IMR-90 (cell line): Measurements from ENCODE around the gene TRPM4. TPM values are rescaled to one million over a fixed set of nuclear protein-coding genes. Genes with fewer than 3 reads are reported as not detected.

Source experiments
- ATAC-seq: fragments of 200-7000 bp; cut with Tn5 transposase; 2 replicates; pipeline ENCODE4 v1.9.1; 2020; ENCODE audit warnings: low read depth, mild to moderate bottlenecking, moderate library complexity
- BruUV-seq: library from RNA; stranded (reverse); fragments of 400-500 nt; replicated peaks from 2 replicates; lab custom pipeline; 2021; lab: Mats Ljungman, UMichigan
- CTCF ChIA-PET: fragments of 300-600 bp; formaldehyde crosslinking; extraction: SDS; loops from one replicate; lab custom pipeline; 2021; ENCODE audit warnings: antibody characterized with exemption; lab: Yijun Ruan, JAX
- POLR2A ChIA-PET: fragments of 300-600 bp; sonication (Branson Sonifier 250); formaldehyde crosslinking; loops from one replicate; lab custom pipeline; 2022; ENCODE audit warnings: antibody characterized with exemption; ENCODE audit not compliant: unreplicated experiment; lab: Charles Lee
- DNase-seq: peaks from one replicate; pipeline ENCODE4 v3.0.0; 2013
- H2AFZ ChIP-seq: replicated peaks from 2 replicates; pipeline ENCODE3; 2013; ENCODE audit warnings: low read length, mild to moderate bottlenecking; ENCODE audit not compliant: poor library complexity
- H2AK5ac ChIP-seq: 2 replicates; pipeline ENCODE4 v1.6.1; 2013; ENCODE audit warnings: low read depth, low read length, inconsistent platforms
- H2AK9ac ChIP-seq: replicated peaks from 2 replicates; pipeline ENCODE3; 2013; ENCODE audit warnings: mild to moderate bottlenecking, low read depth, low read length, moderate library complexity; ENCODE audit not compliant: poor library complexity
- H2BK120ac ChIP-seq: 2 replicates; pipeline ENCODE4 v1.6.1; 2013; ENCODE audit warnings: low read depth, low read length, inconsistent platforms
- H2BK15ac ChIP-seq: 3 replicates; pipeline ENCODE4 v1.6.1; 2013; ENCODE audit warnings: low read depth, low read length, inconsistent platforms
- H2BK20ac ChIP-seq: 2 replicates; pipeline ENCODE4 v1.6.1; 2013; ENCODE audit warnings: low read depth, mild to moderate bottlenecking, inconsistent platforms, low read length, moderate library complexity
- H2BK5ac ChIP-seq: 2 replicates; pipeline ENCODE4 v1.6.1; 2013; ENCODE audit warnings: mild to moderate bottlenecking, low read depth, low read length, inconsistent platforms; ENCODE audit not compliant: poor library complexity, severe bottlenecking
- H3K14ac ChIP-seq: replicated peaks from 2 replicates; pipeline ENCODE4 v1.6.1; 2013; ENCODE audit warnings: low read depth, low read length, inconsistent platforms
- H3K18ac ChIP-seq: 2 replicates; pipeline ENCODE4 v1.6.1; 2013; ENCODE audit warnings: low read depth, low read length, control low read depth
- H3K23ac ChIP-seq: 2 replicates; pipeline ENCODE4 v1.6.1; 2013; ENCODE audit warnings: low read depth, low read length, inconsistent platforms
- H3K27ac ChIP-seq: 2 replicates; pipeline ENCODE4 v1.5.1; 2013; ENCODE audit warnings: mild to moderate bottlenecking, control low read depth, low read length; ENCODE audit not compliant: insufficient read depth
- H3K27me3 ChIP-seq: 2 replicates; pipeline ENCODE4 v1.6.1; 2013; ENCODE audit warnings: low read length; ENCODE audit not compliant: control insufficient read depth, insufficient read depth
- H3K36me3 ChIP-seq: 2 replicates; pipeline ENCODE4 v1.6.1; 2013; ENCODE audit warnings: low read length, mixed read lengths; ENCODE audit not compliant: control insufficient read depth, insufficient read depth
- H3K4ac ChIP-seq: 2 replicates; pipeline ENCODE4 v1.6.1; 2013; ENCODE audit warnings: low read depth, low read length, inconsistent platforms
- H3K4me1 ChIP-seq: 2 replicates; pipeline ENCODE4 v1.6.1; 2013; ENCODE audit warnings: low read length, mixed read lengths; ENCODE audit not compliant: control insufficient read depth, insufficient read depth
- H3K4me2 ChIP-seq: 2 replicates; pipeline ENCODE4 v1.6.1; 2013; ENCODE audit warnings: low read depth, mild to moderate bottlenecking, control low read depth, low read length, moderate library complexity
- H3K4me3 ChIP-seq: 2 replicates; pipeline ENCODE4 v1.5.1; 2013; ENCODE audit warnings: low read depth, mild to moderate bottlenecking, control low read depth, low read length, moderate library complexity; ENCODE audit not compliant: insufficient read depth
- H3K56ac ChIP-seq: 2 replicates; pipeline ENCODE4 v1.6.1; 2013; ENCODE audit warnings: low read length, inconsistent platforms; ENCODE audit not compliant: insufficient read depth; ENCODE audit errors: extremely low read depth
- H3K79me1 ChIP-seq, 2 experiments: 2 replicates each; pipeline ENCODE4 v1.6.1; 2013; ENCODE audit warnings: low read length in 2 of 2, inconsistent platforms in 1 of 2, low read depth in 1 of 2
- H3K9ac ChIP-seq: 2 replicates; pipeline ENCODE4 v1.6.1; 2013; ENCODE audit warnings: low read depth, low read length, control low read depth
- H3K9me1 ChIP-seq: 2 replicates; pipeline ENCODE4 v1.6.1; 2013; ENCODE audit warnings: low read length, inconsistent platforms; ENCODE audit not compliant: insufficient read depth
- H3K9me3 ChIP-seq: 2 replicates; pipeline ENCODE4 v1.6.1; 2013; ENCODE audit warnings: low read length; ENCODE audit not compliant: control insufficient read depth, insufficient read depth
- H4K20me1 ChIP-seq: 2 replicates; pipeline ENCODE4 v1.6.1; 2013; ENCODE audit warnings: low read length, inconsistent platforms; ENCODE audit not compliant: insufficient read depth
- H4K5ac ChIP-seq: 2 replicates; pipeline ENCODE4 v1.6.1; 2013; ENCODE audit warnings: mild to moderate bottlenecking, low read depth, low read length, control low read depth
- H4K8ac ChIP-seq, 2 experiments: 2 replicates each; pipeline ENCODE4 v1.6.1; 2013; ENCODE audit warnings: low read depth in 2 of 2, low read length in 2 of 2, control low read depth in 1 of 2, inconsistent platforms in 1 of 2
- H4K91ac ChIP-seq: 2 replicates; pipeline ENCODE4 v1.6.1; 2013; ENCODE audit warnings: low read depth, low read length, inconsistent platforms; ENCODE audit not compliant: insufficient read depth
- MAFK ChIP-seq: IDR thresholded peaks from 2 replicates; pipeline ENCODE4 v1.6.1; 2012; ENCODE audit warnings: low read depth, low read length, improper control_type of control experiment
- MAZ ChIP-seq: IDR thresholded peaks from 2 replicates; pipeline ENCODE4 v1.6.1; 2012; ENCODE audit warnings: low read depth, mild to moderate bottlenecking, low read length, improper control_type of control experiment, moderate library complexity, borderline replicate concordance
- MXI1 ChIP-seq: IDR thresholded peaks from 2 replicates; pipeline ENCODE4 v1.6.1; 2012; ENCODE audit warnings: low read depth, mild to moderate bottlenecking, low read length, moderate library complexity, borderline replicate concordance
- RCOR1 ChIP-seq: IDR thresholded peaks from 2 replicates; pipeline ENCODE4 v1.6.1; 2012; ENCODE audit warnings: mild to moderate bottlenecking, low read length, improper control_type of control experiment; ENCODE audit not compliant: insufficient replicate concordance
- WGBS, 2 experiments: methylation state at CpG; one replicate each; pipeline versions ENCODE4 v1.1.5 to v1.1.7; 2013; ENCODE audit warnings: missing lambda C conversion rate in 2 of 2; ENCODE audit not compliant: insufficient read length in 1 of 2; ENCODE audit errors: extremely low coverage in 2 of 2; 5-methylcytosine and 5-hydroxymethylcytosine counted together
- dilution Hi-C: fragments of 300-500 bp; cut with HindIII; formaldehyde crosslinking; loops from one replicate; pipeline ENCODE4 v1.14.3; 2018; ENCODE audit warnings: low sequenced_read_pairs; ENCODE audit not compliant: unreplicated experiment
- in situ Hi-C: fragments of 300-500 bp; cut with MboI; formaldehyde crosslinking; loops from 3 replicates; pipeline ENCODE4 v1.14.3; 2019; ENCODE audit warnings: low sequenced_read_pairs, inconsistent platforms, mixed read lengths
- intact Hi-C: fragments of 100-400 bp; cut with micrococcal nuclease; formaldehyde crosslinking; loops from 2 replicates; pipeline ENCODE4 v1.10.0; 2022
- polyA plus RNA-seq, 3 experiments: library from polyadenylated mRNA; depleted of rRNA; stranded (reverse); fragments of >200 nt; gene quantifications; 2 replicates each; pipeline ENCODE4 v1.2.3, GENCODE V29; 2012; ENCODE audit warnings: low replicate concordance in 1 of 3
- total RNA-seq: library from RNA; depleted of rRNA; stranded (reverse); fragments of >200 nt; gene quantifications from 2 replicates; pipeline ENCODE4 v1.2.3, GENCODE V29; 2012

TRPM4 gene
- total and polyA plus RNA-seq, 2 of the 4 experiments (the other 2 are of a cell fraction): 2.2 to 19.7 TPM

GRCh38 chr19:49119411-49120324 lies 37.9 kb upstream of the TRPM4 start, which contains the start of gene PPFIA3:
Gene PPFIA3 (plus strand): TSS chr19:49119544. CDS start chr19:49127874, 8,330 bp downstream.
- Histone ChIP-seq H2AK5ac (peak within 1 kb of the TSS; percentile 52), H2BK15ac (peak within 1 kb of the TSS; percentile 60; the same call in 1 of the 3 replicates), H2AK9ac (peak within 1 kb of the TSS; percentile 91), H4K8ac (peak within 1 kb of the TSS; percentile 57 to 91), H4K91ac (peak within 1 kb of the TSS; percentile 66; the same call in 1 of the 2 replicates), H3K79me1 (peaks cover 4 to 32% of the 10 kb centered on the region in 2 experiments; a peak in 2 of 4 replicates), H3K4me1 (peaks cover 4% of the 10 kb centered on the region; the same call in 1 of the 2 replicates), H3K27me3 (peaks cover 8% of the 10 kb centered on the region), H2BK20ac (no peak within 1 kb of the TSS), H3K9ac (peak within 1 kb of the TSS; percentile 52), H3K36me3 (no peaks in the 10 kb centered on the region), H3K4me3 (peak within 1 kb of the TSS; percentile 59), H3K9me3 (no peaks in the 10 kb centered on the region), H3K27ac (peak within 1 kb of the TSS; percentile 81), H3K4ac (peak within 1 kb of the TSS; percentile 55), H3K4me2 (peak within 1 kb of the TSS; percentile 87), H2BK5ac (peak within 1 kb of the TSS; percentile 78), H3K18ac (peak within 1 kb of the TSS; percentile 24; the same call in 1 of the 2 replicates), H2BK120ac (peak within 1 kb of the TSS; percentile 7; the same call in 1 of the 2 replicates), H2AFZ (peak within 1 kb of the TSS; percentile 97), H4K5ac (peak within 1 kb of the TSS; percentile 10; the same call in 1 of the 2 replicates), H3K9me1 (peaks cover 11% of the 10 kb centered on the region), H3K23ac (peak within 1 kb of the TSS; percentile 46; the same call in 1 of the 2 replicates), H4K20me1 (peaks cover 3% of the 10 kb centered on the region; the same call in 1 of the 2 replicates), H3K56ac (0 out of 2 replicates have a peak within 1 kb of the TSS, but pooled peaks have one; percentile 34), H3K14ac (peak within 1 kb of the TSS; percentile 29)
- peak; percentile 54 for DNase-seq
- ChIA-PET CTCF (interaction anchor here (1.3 kb wide), 1 partner anchor 27 kb away, joined by 4 read pairs; no protein-coding TSS in a partner anchor), POLR2A (no interaction called here)
- TF ChIP-seq MAZ (peak; percentile 76; the same call in 1 of the 2 replicates), MAFK (no peak), RCOR1 (peak; percentile 83), MXI1 (peak; percentile 76; the same call in 1 of the 2 replicates)
- no TSS peak for BruUV-seq
- ATAC-seq: peak; percentile 42
- dilution Hi-C loops (no loop called here), in situ Hi-C loops (no loop called here), intact Hi-C loops (loop anchor here (1.0 kb wide), 1 partner anchor 30 kb away; no protein-coding TSS in a partner anchor)
- whole genome bisulfite sequencing, 2 experiments: 1% methylated on average over 45 of the region's 90 CpGs; no CpG with 5 or more reads in 1 of the 2 experiments
